GM10248 (cell line): Measurements from ENCODE around the gene RNASET2.
"Not testable (repeated sequence)": the region's sequence is repeated elsewhere in the genome, so short reads cannot be mapped to it uniquely, and the experiment has no call there.

Source experiments
- CTCF ChIA-PET: fragments of 300-600 bp; sonication (Branson Sonifier 250); formaldehyde crosslinking; extraction: SDS; loops from one replicate; lab custom pipeline; 2021; ENCODE audit warnings: antibody characterized with exemption; lab: Yijun Ruan, JAX
- POLR2A ChIA-PET: fragments of 350-650 bp; sonication (Branson Sonifier 250); formaldehyde crosslinking; extraction: SDS; loops from one replicate; lab custom pipeline; 2020; ENCODE audit warnings: antibody characterized with exemption; lab: Yijun Ruan, JAX
- DNase-seq: peaks from one replicate; pipeline ENCODE4 v3.0.0; 2012; ENCODE audit errors: extremely low spot score
- TF ChIP-seq, protein P1 (sequence below): IDR thresholded peaks from 2 replicates; pipeline ENCODE4 v1.5.1; 2012; ENCODE audit warnings: mild to moderate bottlenecking, low read depth; ENCODE audit errors: extremely low read depth, missing control alignments, control extremely low read depth

Gene RNASET2

DNA sequence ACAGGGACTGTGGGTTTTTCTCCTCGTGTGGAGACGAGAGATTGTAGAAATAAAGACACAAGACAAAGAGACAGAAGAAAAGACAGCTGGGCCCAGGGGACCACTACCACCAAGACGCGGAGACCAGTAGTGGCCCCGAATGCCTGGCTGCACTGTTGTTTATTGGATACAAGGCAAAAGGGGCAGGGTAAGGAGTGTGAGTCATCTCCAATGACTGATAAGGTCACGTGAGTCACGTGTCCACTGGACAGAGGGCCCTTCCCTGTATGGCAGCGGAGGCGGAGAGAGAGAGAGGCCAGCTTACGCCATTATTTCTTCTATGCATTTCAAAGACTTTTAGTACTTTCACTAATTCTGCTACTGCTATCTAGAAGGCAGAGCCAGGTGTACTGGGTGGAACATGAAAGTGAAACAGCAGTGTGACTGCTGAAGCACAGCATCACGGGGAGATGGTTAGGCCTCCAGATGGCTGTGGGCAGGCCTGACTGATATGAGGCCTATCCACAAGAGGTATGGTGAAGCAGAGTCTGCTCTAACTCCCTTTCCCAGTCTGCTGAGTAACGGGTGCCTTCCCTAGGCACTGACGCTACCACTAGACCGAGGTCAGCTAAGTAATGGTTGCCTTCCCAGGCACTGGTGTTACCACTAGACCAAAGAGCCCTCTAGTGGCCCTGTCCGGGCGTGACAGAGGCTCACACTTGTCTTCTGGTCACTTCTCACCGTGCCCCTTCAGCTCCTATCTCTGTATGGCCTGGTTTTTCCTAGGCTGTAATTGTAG, 5.3 kb downstream of the RNASET2 start:
- ChIA-PET CTCF (interaction anchor here (0.7 to 16.3 kb wide), 29 partner anchors 8 to 205 kb away, joined by 3 to 132 read pairs (median 4); partner anchors contain the start of gene CEP43), POLR2A (interaction anchor here (0.8 to 1.2 kb wide), 3 partner anchors 10 to 143 kb away, joined by 3 to 5 read pairs (median 3); partner anchors contain the start of gene CEP43)
- peak; percentile 63 for DNase-seq
- TF ChIP-seq, protein P1, sequence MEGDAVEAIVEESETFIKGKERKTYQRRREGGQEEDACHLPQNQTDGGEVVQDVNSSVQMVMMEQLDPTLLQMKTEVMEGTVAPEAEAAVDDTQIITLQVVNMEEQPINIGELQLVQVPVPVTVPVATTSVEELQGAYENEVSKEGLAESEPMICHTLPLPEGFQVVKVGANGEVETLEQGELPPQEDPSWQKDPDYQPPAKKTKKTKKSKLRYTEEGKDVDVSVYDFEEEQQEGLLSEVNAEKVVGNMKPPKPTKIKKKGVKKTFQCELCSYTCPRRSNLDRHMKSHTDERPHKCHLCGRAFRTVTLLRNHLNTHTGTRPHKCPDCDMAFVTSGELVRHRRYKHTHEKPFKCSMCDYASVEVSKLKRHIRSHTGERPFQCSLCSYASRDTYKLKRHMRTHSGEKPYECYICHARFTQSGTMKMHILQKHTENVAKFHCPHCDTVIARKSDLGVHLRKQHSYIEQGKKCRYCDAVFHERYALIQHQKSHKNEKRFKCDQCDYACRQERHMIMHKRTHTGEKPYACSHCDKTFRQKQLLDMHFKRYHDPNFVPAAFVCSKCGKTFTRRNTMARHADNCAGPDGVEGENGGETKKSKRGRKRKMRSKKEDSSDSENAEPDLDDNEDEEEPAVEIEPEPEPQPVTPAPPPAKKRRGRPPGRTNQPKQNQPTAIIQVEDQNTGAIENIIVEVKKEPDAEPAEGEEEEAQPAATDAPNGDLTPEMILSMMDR, result peak; percentile 59

DNA sequence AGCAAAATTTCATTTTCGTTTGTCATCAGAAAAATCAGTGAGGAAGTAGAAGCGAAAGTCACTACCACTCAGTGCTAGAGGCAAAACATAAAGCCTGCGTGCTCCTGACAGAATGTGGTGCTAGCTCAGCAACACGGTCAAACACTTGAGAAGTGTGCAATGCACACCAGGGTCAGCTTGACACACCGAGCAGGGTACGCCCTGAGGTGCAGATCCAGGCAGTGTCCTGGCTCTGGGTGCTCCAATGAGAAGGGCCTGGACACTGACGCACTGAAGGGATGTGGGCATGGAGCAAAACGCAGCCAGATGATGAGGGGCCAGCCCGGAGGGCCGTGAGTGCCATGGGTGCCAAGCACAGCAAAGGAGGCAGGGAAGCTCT, 5.9 kb downstream of the RNASET2 start:
- POLR2A ChIA-PET, result interaction anchor here (1.2 kb wide), 1 partner anchor 144 kb away, joined by 5 read pairs; no protein-coding TSS in a partner anchor
- CTCF ChIA-PET, result interaction anchor here (0.7 to 16.3 kb wide), 11 partner anchors 10 to 201 kb away, joined by 3 to 132 read pairs (median 5); no protein-coding TSS in a partner anchor
- TF ChIP-seq, protein P1, result no peak
- DNase-seq, result peak; percentile 71

DNA sequence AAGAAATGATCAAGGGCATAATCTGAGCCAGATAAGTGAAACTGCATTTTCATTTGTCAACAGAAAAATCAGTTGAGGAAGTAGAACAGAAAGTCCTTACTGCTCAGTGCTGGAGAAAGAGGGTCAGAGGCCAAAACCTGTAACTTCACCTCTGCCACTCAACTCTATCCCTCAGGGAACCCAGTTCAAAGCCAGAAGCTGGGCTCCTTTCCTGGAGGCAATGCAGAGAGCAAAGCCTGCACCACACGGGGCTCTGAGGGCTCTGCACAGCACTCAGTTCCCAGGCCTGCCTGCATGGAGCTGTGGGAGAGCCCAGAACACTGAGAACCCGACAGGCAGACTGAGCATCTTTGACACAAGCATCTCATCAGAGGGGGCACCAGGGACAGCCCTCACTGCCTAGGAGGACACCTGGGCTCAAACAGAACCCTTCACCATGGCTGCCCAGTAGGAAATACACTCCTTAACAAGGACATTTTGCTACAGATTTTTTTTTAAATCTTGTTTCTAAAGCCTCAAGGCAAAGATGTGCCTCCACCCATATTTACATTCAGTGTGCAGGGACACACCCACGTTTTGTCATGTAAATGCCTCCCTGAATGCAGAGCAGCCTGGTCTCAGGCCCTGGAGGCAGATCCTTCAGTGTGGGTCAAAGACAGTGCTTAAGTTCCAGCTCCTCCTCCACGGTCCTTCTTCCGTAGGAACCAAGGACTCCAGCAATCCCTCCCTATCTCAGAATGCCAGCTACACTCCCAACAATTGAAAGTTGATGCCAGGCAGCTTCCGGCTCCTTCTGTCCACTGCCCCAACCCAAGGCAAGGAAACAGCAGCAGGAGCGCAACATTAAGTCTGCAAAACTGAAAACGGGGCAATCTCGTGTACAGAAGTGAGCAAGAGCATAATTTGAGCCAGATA, 6.6 kb downstream of the RNASET2 start:
- ChIA-PET CTCF (interaction anchor here (0.7 to 16.3 kb wide), 7 partner anchors 11 to 187 kb away, joined by 3 to 132 read pairs (median 12); no protein-coding TSS in a partner anchor), POLR2A (no interaction called here)
- TF ChIP-seq, protein P1, result no peak
- DNase-seq, result no peak

DNA sequence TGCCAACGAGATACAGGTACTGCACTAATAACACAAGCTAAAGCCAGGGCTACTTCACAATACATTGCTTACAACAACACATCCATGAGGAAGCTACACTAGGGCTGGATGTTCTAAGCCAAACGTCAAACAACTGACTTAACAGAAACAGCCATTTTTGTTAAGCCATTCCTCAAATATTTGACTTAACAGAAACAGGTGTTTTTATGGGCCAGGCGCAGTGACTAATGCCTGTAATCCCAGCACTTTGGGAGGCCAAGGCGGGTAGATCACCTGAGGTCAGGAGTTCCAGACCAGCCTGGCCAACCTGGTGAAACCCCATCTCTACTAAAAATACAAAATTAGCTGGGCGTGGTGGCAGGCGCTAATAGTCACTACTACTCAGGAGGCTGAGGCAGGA, 7.6 kb downstream of the RNASET2 start:
- DNase-seq, POLR2A ChIA-PET: not testable (repeated sequence)
- CTCF ChIA-PET, result interaction anchor here (1.0 kb wide), 1 partner anchor 41 kb away, joined by 6 read pairs; no protein-coding TSS in a partner anchor

DNA sequence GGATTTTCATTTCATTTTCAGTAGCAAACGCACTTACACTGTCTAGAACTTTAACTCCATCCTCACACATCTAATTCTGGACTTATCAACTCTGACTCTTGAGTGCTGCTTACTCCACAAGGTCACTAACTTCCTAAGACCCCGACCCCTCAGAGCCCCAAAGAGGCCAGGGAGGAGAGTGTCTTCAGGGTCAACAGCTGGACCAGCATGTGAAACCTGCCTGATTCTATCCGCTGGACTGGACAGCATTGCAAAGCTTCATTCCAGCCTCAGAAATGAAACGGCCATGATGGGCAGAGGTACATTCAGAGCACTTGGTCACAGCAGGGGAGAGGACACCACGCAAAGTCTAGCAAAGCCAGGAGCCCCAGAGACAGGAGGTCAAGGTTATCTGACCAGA, 9.1 kb downstream of the RNASET2 start:
- CTCF ChIA-PET, result interaction anchor here (1.5 kb wide), 1 partner anchor 10 kb away, joined by 3 read pairs; no protein-coding TSS in a partner anchor

DNA sequence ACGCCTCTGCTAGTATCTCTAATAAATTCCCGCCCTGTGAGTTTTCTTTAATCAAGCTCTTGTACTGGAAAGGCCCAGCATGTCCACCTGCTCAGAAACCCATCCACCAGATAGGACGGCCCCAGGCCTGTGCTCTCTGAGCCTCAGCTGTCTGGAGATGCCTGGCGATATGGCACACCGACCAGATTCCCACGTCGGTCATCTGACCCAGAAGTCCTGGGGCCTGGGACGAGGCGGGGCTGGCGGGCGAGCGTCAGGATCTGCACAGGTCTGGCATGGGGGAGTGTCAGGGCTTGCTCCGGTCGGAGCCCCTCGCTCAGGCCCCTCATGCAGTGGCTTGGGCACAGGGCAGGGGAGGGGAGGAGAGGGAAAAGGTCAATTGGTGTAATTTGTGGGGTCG, 10.2 kb downstream of the RNASET2 start:
- ChIA-PET POLR2A (no interaction called here), CTCF (no interaction called here)
- TF ChIP-seq, protein P1, result no peak
- DNase-seq, result no peak

More for the DNA sequence above, 9.1 kb downstream of the RNASET2 start:
- TF ChIP-seq, protein P1, result no peak
- DNase-seq, result no peak
- POLR2A ChIA-PET, result no interaction called here
